ENCODE data around the gene MAPK8IP1. TPM values are rescaled to one million over a fixed set of nuclear protein-coding genes. Genes with fewer than 3 reads are reported as not detected.
"Not testable (repeated sequence)": the region's sequence is repeated elsewhere in the genome, so short reads cannot be mapped to it uniquely, and the experiment has no call there.

Gene MAPK8IP1
- total RNA-seq, 2 experiments from 2014 or later = 0.85 to 0.86 TPM

- H3K4me1 Mint-ChIP-seq = peaks cover 2% of the 10 kb centered on the region
- DNase-seq = no peak
- ATAC-seq (ENCODE audit: low read depth) = no peak
- POLR2A ChIA-PET = interaction anchor here (0.9 to 1.5 kb wide), 2 partner anchors 15 to 17 kb away, joined by 3 to 7 read pairs; partner anchors contain the start of gene PEX16
- H3K4me3 Mint-ChIP-seq = no peak overlapping the region
- no peaks in the 10 kb centered on the region for H3K36me3 Mint-ChIP-seq
- no peaks in the 10 kb centered on the region for H3K9me3 Mint-ChIP-seq
- no peak overlapping the region for H3K27ac Mint-ChIP-seq
- H3K27me3 Mint-ChIP-seq = peaks cover 32% of the 10 kb centered on the region
Measured at GRCh38 chr11:45901626-45902025, 16.2 kb downstream of the MAPK8IP1 start.

DNA sequence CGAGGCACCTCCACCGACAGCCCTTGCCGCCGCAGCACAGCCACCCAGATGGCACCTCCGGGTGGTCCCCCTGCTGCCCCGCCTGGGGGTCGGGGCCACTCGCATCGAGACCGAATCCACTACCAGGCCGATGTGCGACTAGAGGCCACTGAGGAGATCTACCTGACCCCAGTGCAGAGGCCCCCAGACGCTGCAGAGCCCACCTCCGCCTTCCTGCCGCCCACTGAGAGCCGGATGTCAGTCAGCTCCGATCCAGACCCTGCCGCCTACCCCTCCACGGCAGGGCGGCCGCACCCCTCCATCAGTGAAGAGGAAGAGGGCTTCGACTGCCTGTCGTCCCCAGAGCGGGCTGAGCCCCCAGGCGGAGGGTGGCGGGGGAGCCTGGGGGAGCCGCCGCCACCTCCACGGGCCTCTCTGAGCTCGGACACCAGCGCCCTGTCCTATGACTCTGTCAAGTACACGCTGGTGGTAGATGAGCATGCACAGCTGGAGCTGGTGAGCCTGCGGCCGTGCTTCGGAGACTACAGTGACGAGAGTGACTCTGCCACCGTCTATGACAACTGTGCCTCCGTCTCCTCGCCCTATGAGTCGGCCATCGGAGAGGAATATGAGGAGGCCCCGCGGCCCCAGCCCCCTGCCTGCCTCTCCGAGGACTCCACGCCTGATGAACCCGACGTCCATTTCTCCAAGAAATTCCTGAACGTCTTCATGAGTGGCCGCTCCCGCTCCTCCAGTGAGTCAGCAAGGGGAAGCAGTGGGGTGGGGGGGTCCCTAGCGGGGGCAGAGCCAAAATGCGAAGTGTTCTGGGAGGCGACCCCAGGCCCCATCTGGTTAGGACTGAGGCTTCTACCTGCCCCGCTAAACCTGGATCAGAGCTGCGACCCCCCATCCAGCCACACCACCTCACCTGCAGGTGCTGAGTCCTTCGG, 17.3 kb downstream of the MAPK8IP1 start:
- POLR2A ChIA-PET = no interaction called here
- no peak for DNase-seq
- no peak overlapping the region for H3K27ac Mint-ChIP-seq
- peaks cover 26% of the 10 kb centered on the region for H3K27me3 Mint-ChIP-seq
- H3K9me3 Mint-ChIP-seq = no peaks in the 10 kb centered on the region
- H3K36me3 Mint-ChIP-seq = no peaks in the 10 kb centered on the region
- no peak for ATAC-seq (ENCODE audit: low read depth)
- H3K4me1 Mint-ChIP-seq = peaks cover 2% of the 10 kb centered on the region
- H3K4me3 Mint-ChIP-seq = no peak overlapping the region

DNA sequence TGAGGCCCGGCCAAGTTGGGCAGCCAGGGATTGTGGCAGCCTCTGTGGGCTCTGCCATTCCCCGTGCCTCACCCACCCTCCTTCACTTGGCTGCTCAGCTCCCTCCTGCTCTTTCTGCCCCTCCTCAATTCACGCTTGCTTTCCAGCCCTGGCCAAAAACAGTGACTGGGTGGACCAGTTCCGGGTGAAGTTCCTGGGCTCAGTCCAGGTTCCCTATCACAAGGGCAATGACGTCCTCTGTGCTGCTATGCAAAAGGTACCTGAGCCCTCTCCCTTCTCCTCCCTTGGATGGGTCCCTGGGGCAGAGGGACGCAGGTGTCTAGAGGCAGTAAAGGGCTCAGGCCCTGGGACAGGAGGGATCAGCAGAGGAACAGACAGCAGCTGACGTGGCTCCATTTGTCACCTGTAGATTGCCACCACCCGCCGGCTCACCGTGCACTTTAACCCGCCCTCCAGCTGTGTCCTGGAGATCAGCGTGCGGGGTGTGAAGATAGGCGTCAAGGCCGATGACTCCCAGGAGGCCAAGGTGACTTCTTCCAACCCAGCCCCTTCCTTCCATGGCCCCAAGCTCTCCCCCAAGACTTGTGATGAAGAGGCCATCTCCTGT, 19.0 kb downstream of the MAPK8IP1 start:
- no peaks in the 10 kb centered on the region for H3K36me3 Mint-ChIP-seq
- no peak for ATAC-seq (ENCODE audit: low read depth)
- no peak for DNase-seq
- H3K27me3 Mint-ChIP-seq = peaks cover 13% of the 10 kb centered on the region
- H3K4me3 Mint-ChIP-seq = no peak overlapping the region
- H3K4me1 Mint-ChIP-seq = peaks cover 2% of the 10 kb centered on the region
- H3K27ac Mint-ChIP-seq = no peak overlapping the region
- no peaks in the 10 kb centered on the region for H3K9me3 Mint-ChIP-seq
- POLR2A ChIA-PET = interaction anchor here (3.5 kb wide), 1 partner anchor 13 kb away, joined by 18 read pairs; the partner anchor contains the start of gene PEX16

GRCh38 chr11:45905095-45905494, 19.6 kb downstream of the MAPK8IP1 start:
- POLR2A ChIA-PET = interaction anchor here (3.5 kb wide), 1 partner anchor 12 kb away, joined by 18 read pairs; the partner anchor contains the start of gene PEX16
- H3K9me3 Mint-ChIP-seq = no peaks in the 10 kb centered on the region
- peaks cover 2% of the 10 kb centered on the region for H3K4me1 Mint-ChIP-seq
- H3K4me3 Mint-ChIP-seq = no peak overlapping the region
- no peak for ATAC-seq (ENCODE audit: low read depth)
- no peak for DNase-seq
- H3K36me3 Mint-ChIP-seq = no peaks in the 10 kb centered on the region
- H3K27me3 Mint-ChIP-seq = peaks cover 12% of the 10 kb centered on the region
- H3K27ac Mint-ChIP-seq = no peak overlapping the region

- not testable (repeated sequence) for H3K9me3 Mint-ChIP-seq; H3K27me3 Mint-ChIP-seq; DNase-seq; H3K4me1 Mint-ChIP-seq; H3K36me3 Mint-ChIP-seq; ATAC-seq (ENCODE audit: low read depth); H3K27ac Mint-ChIP-seq; H3K4me3 Mint-ChIP-seq
- POLR2A ChIA-PET = interaction anchor here (3.5 kb wide), 1 partner anchor 12 kb away, joined by 18 read pairs; the partner anchor contains the start of gene PEX16
Measured at GRCh38 chr11:45905576-45905975, 20.1 kb downstream of the MAPK8IP1 start.

GRCh38 chr11:45906096-45906682, 20.7 kb downstream of the MAPK8IP1 start:
- Mint-ChIP-seq H3K4me3 (no peak overlapping the region), H3K36me3 (no peaks in the 10 kb centered on the region), H3K27me3 (peaks cover 5% of the 10 kb centered on the region), H3K9me3 (no peaks in the 10 kb centered on the region), H3K4me1 (peaks cover 2% of the 10 kb centered on the region), H3K27ac (no peak overlapping the region)
- ATAC-seq (ENCODE audit: low read depth) (peak; percentile 21), DNase-seq (no peak)
- POLR2A ChIA-PET = interaction anchor here (3.5 kb wide), 1 partner anchor 11 kb away, joined by 18 read pairs; the partner anchor contains the start of gene PEX16

DNA sequence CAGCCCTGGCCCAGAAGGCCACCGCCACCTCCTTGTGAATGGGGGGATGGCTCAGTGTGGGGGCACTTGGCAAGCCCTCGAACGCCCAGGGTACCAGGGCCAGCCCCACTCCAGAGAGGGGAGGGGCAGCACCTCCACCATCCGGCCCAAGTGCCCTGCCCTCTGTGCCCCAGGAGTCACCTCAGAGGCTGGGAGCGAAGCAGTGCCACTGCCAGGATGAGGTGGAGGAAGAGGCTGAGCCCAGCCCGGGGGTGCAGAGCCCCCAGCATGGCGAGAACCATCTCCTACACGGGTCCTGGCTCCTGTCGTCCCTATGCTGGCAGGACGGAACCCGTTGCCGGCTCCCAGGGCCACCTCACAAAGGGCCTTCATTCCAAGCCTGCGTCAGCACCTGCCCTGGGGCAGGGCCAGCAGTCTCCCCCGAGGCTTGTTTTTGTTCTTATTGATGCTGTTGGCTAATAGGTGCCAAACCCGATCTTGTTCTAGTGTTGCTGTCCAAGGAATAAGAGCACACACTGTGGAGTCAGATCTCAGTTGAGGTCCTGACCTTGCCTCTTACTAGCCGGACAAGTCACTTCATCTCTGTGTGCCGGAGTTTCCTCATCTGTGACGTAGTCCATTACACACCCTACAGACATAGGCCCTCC, 21.6 kb downstream of the MAPK8IP1 start, which contains the start of gene FREY1:
FREY1 (minus strand) TSS at position 307 of the 647 bp plus-strand sequence; CDS start at position 281, 26 bp downstream.
- DNase-seq = no peak
- Mint-ChIP-seq H3K36me3 (no peaks in the 10 kb centered on the region), H3K9me3 (no peaks in the 10 kb centered on the region), H3K4me1 (peaks cover 2% of the 10 kb centered on the region), H3K27ac (no peak within 1 kb of the TSS), H3K4me3 (no peak within 1 kb of the TSS), H3K27me3 (no peaks in the 10 kb centered on the region)
- ATAC-seq (ENCODE audit: low read depth) = no peak
- POLR2A ChIA-PET = interaction anchor here (3.5 kb wide), 1 partner anchor 11 kb away, joined by 18 read pairs; the partner anchor contains the start of gene PEX16

DNA sequence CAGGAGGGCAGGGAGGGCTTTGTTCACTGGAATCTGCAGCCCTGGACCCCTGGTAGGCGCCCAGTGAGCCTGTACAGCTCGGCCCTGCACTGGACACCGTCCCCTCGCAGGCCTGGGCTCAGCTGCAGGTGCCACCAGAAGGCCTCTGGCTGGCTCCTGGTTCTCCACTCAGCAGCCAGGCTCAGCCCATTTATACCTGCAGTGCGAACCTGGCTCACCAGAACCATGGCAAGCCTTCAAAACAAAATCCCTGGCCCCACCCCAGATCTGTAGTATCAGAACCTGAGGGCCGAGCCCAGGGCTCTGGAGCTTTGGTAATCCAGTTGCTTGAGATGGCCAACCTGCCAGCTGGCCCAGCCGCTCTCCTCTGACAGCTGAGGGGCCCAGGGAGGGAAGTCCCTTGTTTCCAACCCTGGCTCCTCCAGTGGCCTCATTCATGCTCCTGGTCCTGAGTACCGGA, 22.5 kb downstream of the MAPK8IP1 start:
- no peaks in the 10 kb centered on the region for H3K27me3 Mint-ChIP-seq
- POLR2A ChIA-PET = interaction anchor here (3.5 kb wide), 1 partner anchor 10 kb away, joined by 18 read pairs; the partner anchor contains the start of gene PEX16
- no peak overlapping the region for H3K27ac Mint-ChIP-seq
- H3K9me3 Mint-ChIP-seq = no peaks in the 10 kb centered on the region
- no peak for ATAC-seq (ENCODE audit: low read depth)
- DNase-seq = no peak
- no peak overlapping the region for H3K4me3 Mint-ChIP-seq
- H3K4me1 Mint-ChIP-seq = peaks cover 2% of the 10 kb centered on the region
- H3K36me3 Mint-ChIP-seq = no peaks in the 10 kb centered on the region

- Mint-ChIP-seq H3K9me3 (no peaks in the 10 kb centered on the region), H3K27ac (no peak overlapping the region)
- POLR2A ChIA-PET = interaction anchor here (1.3 kb wide), 1 partner anchor 8 kb away, joined by 4 read pairs; the partner anchor contains the start of gene PEX16
Measured at GRCh38 chr11:45909594-45910475, 24.4 kb downstream of the MAPK8IP1 start.

DNA sequence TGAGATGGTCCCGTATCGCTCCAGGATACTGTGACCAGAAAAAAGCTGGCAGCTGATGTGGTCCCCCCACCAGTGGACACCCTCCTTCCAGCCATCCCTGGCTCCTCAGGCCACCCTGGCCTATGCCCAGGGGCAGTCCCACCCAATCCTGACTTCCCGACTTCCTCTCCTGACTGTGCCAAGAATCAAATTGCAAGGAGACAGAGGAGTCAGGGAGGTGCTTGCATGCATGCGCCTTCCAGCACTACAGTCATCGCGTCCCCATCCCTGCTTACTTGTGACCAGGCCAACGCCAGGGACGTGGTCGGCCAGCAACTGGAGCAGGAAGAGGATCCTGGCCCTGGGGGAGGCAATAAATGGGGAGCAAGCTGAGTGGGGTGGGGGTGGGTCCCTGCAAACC, 25.2 kb downstream of the MAPK8IP1 start:
- POLR2A ChIA-PET = no interaction called here
- H3K4me1 Mint-ChIP-seq = peaks cover 6% of the 10 kb centered on the region
- H3K27ac Mint-ChIP-seq = no peak overlapping the region
- DNase-seq (no peak), ATAC-seq (ENCODE audit: low read depth) (no peak)
- H3K9me3 Mint-ChIP-seq = no peaks in the 10 kb centered on the region
- H3K36me3 Mint-ChIP-seq = peaks cover 1% of the 10 kb centered on the region
- no peak overlapping the region for H3K4me3 Mint-ChIP-seq
- no peaks in the 10 kb centered on the region for H3K27me3 Mint-ChIP-seq

More at GRCh38 chr11:45909594-45910475, 24.4 kb downstream of the MAPK8IP1 start:
- DNase-seq = no peak
- no peak for ATAC-seq (ENCODE audit: low read depth)
- Mint-ChIP-seq H3K4me3 (no peak overlapping the region), H3K27me3 (no peaks in the 10 kb centered on the region), H3K4me1 (peaks cover 5% of the 10 kb centered on the region), H3K36me3 (no peaks in the 10 kb centered on the region)

DNA sequence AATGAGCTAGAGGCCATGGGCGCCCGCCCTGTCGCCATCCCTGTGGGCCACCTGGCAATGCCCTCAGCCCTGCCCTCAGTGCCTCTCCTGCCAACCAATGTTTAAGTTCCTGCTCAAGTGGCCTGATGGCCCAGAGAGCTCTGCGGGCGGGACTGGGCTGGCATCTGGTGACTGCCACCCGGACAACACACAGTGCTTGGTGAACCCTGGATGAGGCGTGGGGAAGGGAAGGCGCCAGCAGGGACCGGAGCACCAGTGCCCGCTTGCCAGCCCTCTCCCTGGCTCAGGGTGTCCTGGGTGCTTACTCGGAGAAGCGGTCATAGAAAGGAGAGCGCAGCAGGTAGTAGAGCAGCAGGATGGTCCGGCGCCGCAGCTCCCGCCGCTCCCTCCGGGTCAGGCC, 28.1 kb downstream of the MAPK8IP1 start:
- H3K9me3 Mint-ChIP-seq = no peaks in the 10 kb centered on the region
- H3K4me1 Mint-ChIP-seq = peaks cover 14% of the 10 kb centered on the region
- peaks cover 5% of the 10 kb centered on the region for H3K36me3 Mint-ChIP-seq
- DNase-seq (no peak), ATAC-seq (ENCODE audit: low read depth) (no peak)
- POLR2A ChIA-PET = no interaction called here
- no peak overlapping the region for H3K4me3 Mint-ChIP-seq
- H3K27ac Mint-ChIP-seq = no peak overlapping the region
- H3K27me3 Mint-ChIP-seq = no peaks in the 10 kb centered on the region
